ENCODE data around the gene SELENOI. TPM values are rescaled to one million over a fixed set of nuclear protein-coding genes. Genes with fewer than 3 reads are reported as not detected.

Gene SELENOI
- total RNA-seq, 2 donors from 2014 or later: 14.4 to 15.6 TPM

DNA sequence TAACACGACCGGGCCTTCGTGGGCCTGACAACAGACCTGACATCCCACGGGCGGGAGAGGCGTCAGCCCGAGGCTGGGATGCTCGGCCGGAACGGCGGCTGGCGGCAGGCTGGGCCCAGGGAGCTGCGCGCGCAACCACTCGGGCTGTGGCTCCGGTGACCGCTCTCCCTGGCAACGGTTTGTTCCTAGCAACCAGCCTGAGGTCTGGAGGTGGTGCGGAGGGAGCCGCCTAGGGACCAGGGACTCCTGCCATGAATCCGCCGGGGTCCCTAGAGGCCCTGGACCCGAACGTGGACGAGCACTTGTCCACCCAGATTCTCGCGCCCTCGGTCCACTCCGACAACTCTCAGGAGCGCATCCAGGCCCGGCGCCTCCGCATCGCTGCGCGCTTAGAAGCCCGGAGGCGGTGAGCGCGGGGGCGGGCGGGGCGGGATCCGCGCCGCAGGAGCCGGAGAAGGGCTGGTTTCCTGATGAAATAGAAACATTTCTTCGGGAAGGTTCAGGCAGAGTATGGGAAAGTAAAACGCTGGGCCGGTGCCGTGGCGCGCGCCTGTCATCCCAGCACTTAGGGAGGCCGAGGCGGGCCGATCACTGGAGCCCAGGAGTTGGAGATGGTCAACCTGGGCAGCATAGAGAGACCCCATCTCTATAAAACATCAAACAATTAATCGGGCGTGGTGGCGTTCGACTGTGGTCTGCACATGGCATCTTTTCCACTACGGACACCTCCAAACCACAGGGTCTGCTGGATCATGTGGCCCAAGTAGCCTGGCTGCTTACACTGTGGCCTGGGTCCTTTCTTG, 56.0 kb downstream of the SELENOI start, which contains the start of gene DRC1:
Gene DRC1, plus strand, starts transcription at position 182 of the 803 bp plus-strand sequence. Its CDS starts 70 bp downstream, at position 252.
- H3K4me3 ChIP-seq: peak within 1 kb of the TSS; percentile 6 to 13
- H3K27me3 ChIP-seq (replicated peaks; ENCODE audit: insufficient read depth): no peaks in the 10 kb centered on the region
- no peak within 1 kb of the TSS for H3K27ac ChIP-seq
- 13% methylated on average over 61 of the region's 63 CpGs for WGBS
- DNase-seq (ENCODE audit: low spot score): no peak
- TF ChIP-seq, protein P1, sequence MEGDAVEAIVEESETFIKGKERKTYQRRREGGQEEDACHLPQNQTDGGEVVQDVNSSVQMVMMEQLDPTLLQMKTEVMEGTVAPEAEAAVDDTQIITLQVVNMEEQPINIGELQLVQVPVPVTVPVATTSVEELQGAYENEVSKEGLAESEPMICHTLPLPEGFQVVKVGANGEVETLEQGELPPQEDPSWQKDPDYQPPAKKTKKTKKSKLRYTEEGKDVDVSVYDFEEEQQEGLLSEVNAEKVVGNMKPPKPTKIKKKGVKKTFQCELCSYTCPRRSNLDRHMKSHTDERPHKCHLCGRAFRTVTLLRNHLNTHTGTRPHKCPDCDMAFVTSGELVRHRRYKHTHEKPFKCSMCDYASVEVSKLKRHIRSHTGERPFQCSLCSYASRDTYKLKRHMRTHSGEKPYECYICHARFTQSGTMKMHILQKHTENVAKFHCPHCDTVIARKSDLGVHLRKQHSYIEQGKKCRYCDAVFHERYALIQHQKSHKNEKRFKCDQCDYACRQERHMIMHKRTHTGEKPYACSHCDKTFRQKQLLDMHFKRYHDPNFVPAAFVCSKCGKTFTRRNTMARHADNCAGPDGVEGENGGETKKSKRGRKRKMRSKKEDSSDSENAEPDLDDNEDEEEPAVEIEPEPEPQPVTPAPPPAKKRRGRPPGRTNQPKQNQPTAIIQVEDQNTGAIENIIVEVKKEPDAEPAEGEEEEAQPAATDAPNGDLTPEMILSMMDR (IDR thresholded peaks at IDR 0.05): no peak
- TF ChIP-seq POLR2A (IDR thresholded peaks at IDR 0.05) (no peak), POLR2AphosphoS5 (IDR thresholded peaks at IDR 0.05) (no peak)
- H3K36me3 ChIP-seq: no peaks in the 10 kb centered on the region
- no peaks in the 10 kb centered on the region for H3K4me1 ChIP-seq (replicated peaks)
- no peaks in the 10 kb centered on the region for H3K9me3 ChIP-seq
- intact Hi-C loops (cut with DNase I): no loop called here

DNA sequence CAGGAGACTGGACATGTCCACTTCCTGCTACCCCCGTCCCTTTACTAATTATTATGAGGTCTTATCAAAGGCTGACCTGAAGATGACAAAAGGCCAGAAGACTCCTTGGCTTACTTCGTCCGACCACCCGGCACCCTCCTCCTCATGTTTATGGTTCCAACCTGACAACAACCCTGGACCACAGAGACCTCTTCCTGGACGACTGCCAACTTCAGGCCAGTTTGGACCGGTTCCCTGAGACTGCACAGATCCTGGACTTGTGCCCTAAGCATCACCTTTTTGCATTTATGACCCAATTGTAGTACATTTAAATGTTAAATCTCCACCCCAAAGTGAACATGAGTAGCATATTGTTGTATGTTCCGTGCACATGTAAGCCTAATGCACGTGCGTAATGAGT, 61.6 kb downstream of the SELENOI start:
- no peaks in the 10 kb centered on the region for H3K9me3 ChIP-seq
- TF ChIP-seq POLR2AphosphoS5 (IDR thresholded peaks at IDR 0.05) (no peak), POLR2A (IDR thresholded peaks at IDR 0.05) (no peak)
- TF ChIP-seq, protein P1 (IDR thresholded peaks at IDR 0.05): no peak
- H3K27me3 ChIP-seq (replicated peaks; ENCODE audit: insufficient read depth): no peaks in the 10 kb centered on the region
- 57% methylated on average over 9 of the region's 9 CpGs for whole genome bisulfite sequencing
- no peaks in the 10 kb centered on the region for H3K4me1 ChIP-seq (replicated peaks)
- H3K27ac ChIP-seq: no peak overlapping the region
- H3K4me3 ChIP-seq: no peak overlapping the region
- intact Hi-C loops (cut with DNase I): no loop called here
- DNase-seq (ENCODE audit: low spot score): no peak
- H3K36me3 ChIP-seq: no peaks in the 10 kb centered on the region

DNA sequence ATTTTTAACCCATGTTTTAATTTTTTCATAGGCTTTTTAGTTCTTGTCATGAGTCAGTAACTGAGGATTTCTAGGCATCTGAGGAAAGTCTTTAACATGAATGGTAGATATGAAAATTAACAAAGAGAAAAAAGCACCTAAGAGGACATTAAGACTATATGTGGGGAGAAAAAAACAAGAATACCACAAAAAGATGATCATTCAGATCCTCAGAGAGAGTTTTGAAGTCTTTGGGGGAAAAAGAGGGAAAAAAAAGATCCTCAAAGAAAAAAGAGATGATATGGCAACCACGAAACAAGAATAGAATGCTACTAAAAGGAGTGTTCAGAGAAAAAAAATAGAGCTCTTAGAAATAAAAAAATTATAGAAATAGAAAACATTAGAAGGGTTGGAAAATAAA, 63.8 kb downstream of the SELENOI start:
- H3K27ac ChIP-seq: no peak overlapping the region
- H3K4me1 ChIP-seq (replicated peaks): no peaks in the 10 kb centered on the region
- intact Hi-C loops (cut with DNase I): no loop called here
- H3K4me3 ChIP-seq: no peak overlapping the region
- WGBS: 97% methylated on average over 1 of the region's 1 CpG
- H3K9me3 ChIP-seq: no peaks in the 10 kb centered on the region
- no peaks in the 10 kb centered on the region for H3K36me3 ChIP-seq
- no peak for DNase-seq (ENCODE audit: low spot score)
- no peaks in the 10 kb centered on the region for H3K27me3 ChIP-seq (replicated peaks; ENCODE audit: insufficient read depth)
- TF ChIP-seq, protein P1 (IDR thresholded peaks at IDR 0.05): no peak
- TF ChIP-seq POLR2A (IDR thresholded peaks at IDR 0.05) (no peak), POLR2AphosphoS5 (IDR thresholded peaks at IDR 0.05) (no peak)

DNA sequence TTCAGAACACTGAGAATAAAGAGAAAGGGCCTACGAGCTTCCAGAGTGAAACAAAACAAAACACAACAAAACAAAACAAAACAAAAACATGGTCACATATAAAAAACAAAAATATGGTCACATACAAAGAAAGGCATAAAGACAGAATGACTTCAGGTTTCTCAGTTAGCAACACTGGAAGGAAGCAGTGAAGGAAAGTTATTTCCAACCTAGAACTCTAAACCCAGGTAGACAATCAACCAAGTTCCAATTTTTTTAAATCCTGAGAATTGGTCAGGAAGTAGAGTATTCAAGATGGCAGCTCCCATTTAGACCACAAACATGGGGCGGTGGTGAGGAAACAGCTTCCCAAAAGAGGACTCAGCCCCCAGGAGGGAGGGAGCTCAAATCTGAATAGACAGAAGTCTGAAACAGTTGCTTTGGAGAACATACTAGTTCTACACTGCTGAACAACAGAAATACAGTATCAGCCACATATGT, 64.9 kb downstream of the SELENOI start:
- no peaks in the 10 kb centered on the region for H3K36me3 ChIP-seq
- no peaks in the 10 kb centered on the region for H3K27me3 ChIP-seq (replicated peaks; ENCODE audit: insufficient read depth)
- no peak overlapping the region for H3K27ac ChIP-seq
- H3K9me3 ChIP-seq: no peaks in the 10 kb centered on the region
- H3K4me1 ChIP-seq (replicated peaks): no peaks in the 10 kb centered on the region
- TF ChIP-seq, protein P1 (IDR thresholded peaks at IDR 0.05): no peak
- TF ChIP-seq POLR2AphosphoS5 (IDR thresholded peaks at IDR 0.05) (no peak), POLR2A (IDR thresholded peaks at IDR 0.05) (no peak)
- no peak for DNase-seq (ENCODE audit: low spot score)
- 92% methylated on average over 2 of the region's 2 CpGs for WGBS
- no peak overlapping the region for H3K4me3 ChIP-seq
- intact Hi-C loops (cut with DNase I): no loop called here

DNA sequence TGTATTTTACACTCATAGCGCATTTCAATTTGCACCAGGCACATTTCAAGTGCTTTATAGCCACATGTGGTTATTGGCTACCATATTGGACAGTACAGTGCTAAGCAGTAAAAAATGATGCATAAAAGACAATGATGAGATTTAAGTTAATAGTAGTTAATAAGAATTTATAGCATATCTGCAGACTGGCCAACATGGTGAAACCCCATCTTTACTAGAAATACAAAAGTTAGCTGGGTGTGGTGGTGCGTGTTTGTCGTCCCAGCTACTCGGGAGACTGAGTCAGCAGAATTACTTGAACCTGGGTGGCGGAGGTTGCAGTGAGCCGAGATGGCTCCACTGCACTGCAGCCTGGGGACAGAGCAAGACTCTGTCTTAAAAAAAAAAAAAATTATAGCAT, 65.5 kb downstream of the SELENOI start:
- Histone ChIP-seq H3K27ac (no peak overlapping the region), H3K4me3 (no peak overlapping the region), H3K27me3 (replicated peaks; ENCODE audit: insufficient read depth) (no peaks in the 10 kb centered on the region), H3K36me3 (no peaks in the 10 kb centered on the region), H3K9me3 (no peaks in the 10 kb centered on the region), H3K4me1 (replicated peaks) (no peaks in the 10 kb centered on the region)
- intact Hi-C loops (cut with DNase I): no loop called here
- TF ChIP-seq POLR2A (IDR thresholded peaks at IDR 0.05) (no peak), POLR2AphosphoS5 (IDR thresholded peaks at IDR 0.05) (no peak)
- TF ChIP-seq, protein P1 (IDR thresholded peaks at IDR 0.05): no peak
- DNase-seq (ENCODE audit: low spot score): no peak
- 94% methylated on average over 6 of the region's 6 CpGs for WGBS

Data from prostate gland (tissue), 2 donors.